Cardiac septum (tissue), 1 donor: Measurements from ENCODE around the gene ARRDC4. TPM values are rescaled to one million over a fixed set of nuclear protein-coding genes. Genes with fewer than 3 reads are reported as not detected.
"Not testable (repeated sequence)": the region's sequence is repeated elsewhere in the genome, so short reads cannot be mapped to it uniquely, and the experiment has no call there.

Source experiments
- DNase-seq: peaks from one replicate; pipeline ENCODE4 v3.0.0-alpha.2; 2020; ENCODE audit warnings: low spot score
- intact Hi-C: fragments of 100-400 bp; cut with DNase I; formaldehyde crosslinking; loops from one replicate; pipeline ENCODE4 v1.14.0; 2022
- total RNA-seq: library from RNA; stranded (reverse); fragmentation: NEBNext Ultra II Directional; extraction: Animal tissue kit (Norgen Biotek cat#: 25700); gene quantifications from one replicate; pipeline ENCODE4 v1.2.1, GENCODE V29; 2021
- donor health status: DM: no; HTN: no; CAD: no.

Gene ARRDC4
- total RNA-seq, 1 donor from 2014 or later: 95.1 TPM

DNA sequence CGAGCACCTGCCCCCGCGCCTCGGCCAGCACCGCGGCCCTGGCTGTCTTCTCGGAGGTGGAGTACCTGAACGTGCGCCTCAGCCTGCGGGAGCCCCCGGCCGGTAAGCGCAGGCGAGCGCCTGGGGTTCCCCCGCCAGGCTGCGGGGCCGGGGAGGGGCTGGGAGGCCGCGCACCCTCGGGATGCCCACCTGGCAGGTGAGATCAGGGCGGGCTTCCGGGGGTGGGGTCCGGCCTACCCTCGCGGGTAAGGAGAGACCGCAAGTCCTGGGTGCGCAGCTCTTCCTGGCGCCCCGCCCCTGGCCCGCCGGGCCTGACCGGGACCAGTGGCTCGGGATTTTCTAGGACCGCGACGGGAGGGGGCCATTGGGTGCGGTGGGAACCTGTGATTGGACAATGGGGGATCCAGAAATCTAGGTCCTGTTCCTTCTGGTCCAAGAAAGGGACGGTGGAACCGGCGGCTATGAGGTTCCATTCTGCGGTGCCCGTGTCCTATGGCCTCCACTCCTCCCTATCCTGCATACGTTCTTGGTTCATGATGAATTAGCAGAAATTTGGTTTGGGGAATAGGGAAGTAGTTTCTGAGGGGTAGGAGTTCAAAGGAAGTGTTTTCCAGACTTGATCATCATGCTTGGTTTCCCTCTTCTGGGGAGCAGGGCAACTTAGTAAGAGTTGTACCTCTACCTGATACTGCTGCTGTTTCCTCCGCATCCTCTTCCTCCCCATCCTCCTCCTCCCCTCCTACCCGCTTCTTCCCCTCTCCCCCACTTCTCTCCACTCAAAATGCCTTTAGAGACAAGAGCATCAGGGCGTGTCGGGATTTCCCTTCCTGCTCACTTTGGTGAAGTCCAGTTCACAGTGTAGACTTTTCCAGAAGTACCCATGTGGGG lies 808 bp downstream of the ARRDC4 start:
- intact Hi-C loops: no loop called here
- peak; percentile 77 for DNase-seq

DNA sequence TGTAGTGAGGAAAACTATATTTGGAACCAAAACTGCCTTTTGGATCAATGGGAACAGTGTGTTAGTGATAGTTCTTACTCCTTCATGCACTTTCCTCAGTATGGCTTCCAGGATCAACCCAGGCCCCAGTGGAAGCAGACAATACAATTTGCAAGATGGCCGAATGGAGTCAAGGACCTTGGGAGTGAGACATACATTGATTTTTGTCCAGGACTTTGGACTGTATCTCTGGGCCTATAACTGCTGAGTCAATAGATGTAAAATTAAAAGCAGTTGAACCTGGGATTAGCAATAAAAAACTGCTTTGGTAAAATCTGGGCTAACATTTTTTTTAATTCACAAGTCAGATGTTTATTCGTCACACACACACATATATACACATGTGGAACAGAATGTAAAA lies 1.8 kb downstream of the ARRDC4 start:
- intact Hi-C loops: no loop called here
- no peak for DNase-seq

DNA sequence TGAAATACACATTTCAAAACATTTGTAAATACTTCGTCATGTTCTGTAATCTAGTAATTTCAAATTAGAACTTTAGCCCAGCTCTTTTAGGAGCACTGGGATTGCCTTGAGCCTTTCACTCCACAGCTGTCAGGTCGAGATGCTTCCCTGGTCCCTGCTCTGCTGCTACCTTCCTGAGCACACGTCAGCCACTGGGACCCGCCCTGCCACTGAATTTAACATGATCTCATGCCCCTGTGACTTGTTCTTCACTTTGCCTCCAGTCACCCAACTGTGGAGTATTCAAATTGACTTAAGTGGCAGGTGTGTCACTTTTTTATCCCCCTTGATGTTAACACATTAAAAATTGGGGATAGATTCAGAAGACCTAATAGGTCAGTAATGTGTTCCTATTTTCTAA lies 3.3 kb downstream of the ARRDC4 start:
- intact Hi-C loops: no loop called here

DNA sequence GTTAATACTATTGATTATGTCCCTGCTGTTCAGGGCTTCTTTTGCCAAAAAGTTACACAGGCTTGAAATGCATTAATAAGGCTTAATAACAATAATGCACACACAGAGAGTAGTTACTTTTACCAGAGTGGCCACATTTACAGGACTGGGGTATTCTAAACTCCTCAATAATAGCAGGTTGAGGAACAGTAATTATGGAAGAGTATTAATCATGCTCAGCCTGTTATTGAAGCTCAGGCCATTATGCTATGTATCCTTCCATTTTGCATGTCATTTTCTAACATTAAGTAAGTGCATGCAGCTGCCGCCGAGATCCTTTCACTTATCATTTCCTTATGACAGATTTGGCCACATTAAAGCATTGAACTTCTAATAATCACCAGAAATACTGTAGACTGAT lies 5.7 kb downstream of the ARRDC4 start:
- intact Hi-C loops: no loop called here
- DNase-seq: no peak

More for the DNA sequence above, 3.3 kb downstream of the ARRDC4 start:
- DNase-seq: no peak

DNA sequence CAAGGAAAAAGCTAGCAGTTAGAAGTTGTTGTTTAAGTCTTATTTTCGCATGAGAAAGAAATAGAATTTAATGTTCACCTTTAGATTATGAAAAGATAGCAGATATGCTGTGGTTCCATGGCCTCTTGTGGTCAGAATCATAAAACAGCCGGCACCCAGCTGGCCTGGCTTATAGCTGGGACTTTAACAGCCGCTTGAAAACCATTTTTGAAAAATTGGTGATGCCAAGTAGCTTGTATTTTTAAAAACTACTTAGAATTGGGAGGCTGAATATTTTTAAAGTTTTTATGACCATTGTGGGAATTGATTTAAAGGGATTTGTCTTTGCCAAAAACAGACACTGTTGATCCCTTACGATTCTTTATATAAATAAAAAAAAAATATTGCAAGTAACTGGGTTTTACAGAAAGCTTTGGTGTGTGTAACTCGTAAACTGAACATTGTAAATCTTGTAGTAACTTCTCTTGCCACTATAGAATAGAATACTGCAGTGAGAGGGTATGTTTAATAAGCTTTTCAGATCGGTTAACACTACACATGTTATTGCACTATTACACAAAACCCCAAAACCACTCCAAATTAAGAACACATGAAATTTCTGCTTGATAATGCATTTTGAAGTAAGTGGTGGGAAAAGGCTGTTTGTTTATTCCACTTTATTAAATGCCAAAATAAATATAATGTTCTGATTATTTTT lies 6.6 kb downstream of the ARRDC4 start:
- intact Hi-C loops: no loop called here
- DNase-seq: no peak

DNA sequence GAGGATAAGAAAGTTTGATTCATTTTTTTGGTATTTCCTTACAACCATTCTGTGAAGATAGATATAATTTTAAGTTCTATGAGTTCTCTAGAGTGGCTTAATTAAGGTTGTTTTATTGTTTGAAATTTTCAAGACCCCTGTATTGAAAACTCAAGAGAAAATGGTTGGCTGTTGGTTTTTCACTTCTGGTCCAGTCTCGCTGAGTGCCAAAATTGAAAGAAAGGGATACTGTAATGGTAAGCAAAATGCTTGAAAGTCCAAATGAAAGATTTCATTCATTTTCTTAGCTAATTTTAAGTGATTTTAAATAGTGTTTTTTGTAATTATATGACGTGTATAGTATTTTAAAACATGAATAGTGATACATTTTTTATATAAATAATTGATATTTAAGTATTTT lies 7.4 kb downstream of the ARRDC4 start:
- intact Hi-C loops: no loop called here
- DNase-seq: no peak

DNA sequence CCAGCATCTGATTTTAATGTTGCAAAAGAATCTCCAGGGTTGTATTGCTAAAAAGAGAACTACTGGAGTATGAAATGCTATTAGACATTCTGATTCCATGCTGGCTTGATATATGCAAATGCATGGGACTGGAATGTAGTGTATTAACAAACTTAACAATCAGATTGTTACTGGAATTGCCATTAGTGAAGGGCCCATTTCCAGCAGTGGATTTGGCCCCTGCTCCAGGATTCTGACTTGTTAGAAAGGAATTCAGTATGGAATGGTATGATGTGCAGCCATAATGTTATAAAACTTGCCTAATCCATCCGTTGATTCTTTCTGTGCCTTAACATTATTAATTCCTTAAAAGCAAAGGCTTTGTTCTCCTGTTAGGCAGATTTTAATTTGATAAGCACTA lies 7.9 kb downstream of the ARRDC4 start:
- intact Hi-C loops: no loop called here
- no peak for DNase-seq

DNA sequence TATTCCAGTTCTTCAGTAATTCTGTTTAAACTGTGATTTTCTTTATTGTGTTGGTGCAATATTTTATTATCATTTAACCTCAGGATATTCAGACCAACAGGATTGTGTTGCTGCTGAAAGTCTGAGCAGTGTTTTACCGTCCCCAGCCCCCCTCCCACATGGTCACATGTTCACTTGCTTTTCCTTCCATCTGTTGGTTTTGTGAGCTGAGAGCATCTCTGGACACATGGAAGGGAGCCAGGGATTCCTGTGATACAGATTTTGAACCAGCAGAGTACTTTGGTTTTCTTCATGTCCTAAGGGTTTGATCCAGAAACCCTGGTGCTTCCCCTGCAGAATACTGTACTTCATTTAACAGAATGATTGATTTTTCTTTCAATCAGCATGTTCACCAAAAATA lies 11.9 kb downstream of the ARRDC4 start:
- DNase-seq: no peak
- intact Hi-C loops: no loop called here

DNA sequence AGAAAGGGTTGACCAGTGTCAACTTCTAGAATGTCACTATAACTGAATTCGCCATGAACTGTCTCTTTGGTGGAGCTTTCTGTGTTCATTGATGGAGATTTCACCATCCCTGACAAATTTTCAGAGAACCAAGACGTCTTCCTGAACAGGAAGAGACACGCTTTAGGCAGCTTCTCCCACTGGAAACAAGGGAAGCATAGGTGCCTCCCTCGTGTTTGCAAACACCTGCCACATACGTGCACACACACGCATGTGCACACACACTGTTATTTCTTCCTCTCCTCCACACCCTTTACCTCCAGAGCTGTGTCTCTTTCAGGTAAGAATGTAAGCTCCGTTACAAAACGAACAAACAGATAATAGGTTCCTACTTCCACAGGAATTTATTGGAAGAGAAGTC lies 15.6 kb downstream of the ARRDC4 start:
- intact Hi-C loops: no loop called here
- DNase-seq: no peak

DNA sequence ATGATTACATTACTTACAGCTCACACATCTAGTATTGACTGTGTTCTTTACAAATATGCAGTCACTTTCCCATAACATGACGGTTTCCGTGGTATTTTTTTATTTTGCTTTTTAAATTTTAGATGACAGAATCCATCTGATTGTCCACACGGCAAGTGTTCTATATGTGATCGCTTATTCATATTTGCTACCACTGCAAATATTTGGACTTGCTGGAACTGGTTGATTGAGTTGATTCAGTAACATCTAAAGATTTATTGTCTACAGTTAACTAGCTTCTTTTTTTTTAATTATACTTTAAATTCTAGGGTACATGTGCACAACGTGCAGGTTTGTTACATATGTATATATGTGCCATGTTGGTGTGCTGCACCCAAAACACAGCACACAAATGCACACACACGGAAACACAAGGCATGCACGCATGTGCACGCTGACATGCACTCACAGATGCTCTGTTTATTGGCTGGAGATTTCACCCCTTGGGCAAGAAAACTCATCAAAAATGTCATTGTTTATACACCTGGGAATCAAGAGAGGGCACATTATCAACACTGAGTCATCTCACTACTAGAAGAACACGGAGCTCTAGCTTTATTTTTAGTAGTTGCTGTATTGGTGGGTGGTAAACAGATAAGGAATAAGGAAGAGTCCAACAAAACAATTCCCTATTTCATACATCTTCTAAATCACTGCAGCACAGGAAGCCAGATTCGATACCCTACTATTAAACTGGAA lies 16.4 kb downstream of the ARRDC4 start:
- DNase-seq: no peak

DNA sequence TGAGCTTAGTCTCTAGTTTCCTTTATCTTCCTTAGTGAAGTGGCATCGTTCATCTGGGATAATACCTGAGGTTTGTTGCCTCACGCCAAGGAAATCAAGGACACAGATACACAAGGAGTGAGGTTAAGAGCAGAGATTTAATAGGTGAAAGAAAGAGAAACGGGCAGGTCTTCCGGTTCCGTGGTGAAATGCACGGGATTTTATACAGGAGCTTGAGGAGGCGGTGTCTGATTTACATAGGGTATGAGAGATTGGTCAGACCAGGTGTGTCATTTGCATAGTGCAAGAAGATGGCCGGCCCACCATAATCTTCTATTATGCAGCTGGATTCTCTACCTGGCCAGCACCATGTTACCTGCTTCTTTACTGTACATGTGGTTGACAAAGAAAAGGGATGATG lies 17.2 kb downstream of the ARRDC4 start:
- no peak for DNase-seq
- intact Hi-C loops: no loop called here

More for the DNA sequence above, 16.4 kb downstream of the ARRDC4 start:
- intact Hi-C loops: no loop called here

DNA sequence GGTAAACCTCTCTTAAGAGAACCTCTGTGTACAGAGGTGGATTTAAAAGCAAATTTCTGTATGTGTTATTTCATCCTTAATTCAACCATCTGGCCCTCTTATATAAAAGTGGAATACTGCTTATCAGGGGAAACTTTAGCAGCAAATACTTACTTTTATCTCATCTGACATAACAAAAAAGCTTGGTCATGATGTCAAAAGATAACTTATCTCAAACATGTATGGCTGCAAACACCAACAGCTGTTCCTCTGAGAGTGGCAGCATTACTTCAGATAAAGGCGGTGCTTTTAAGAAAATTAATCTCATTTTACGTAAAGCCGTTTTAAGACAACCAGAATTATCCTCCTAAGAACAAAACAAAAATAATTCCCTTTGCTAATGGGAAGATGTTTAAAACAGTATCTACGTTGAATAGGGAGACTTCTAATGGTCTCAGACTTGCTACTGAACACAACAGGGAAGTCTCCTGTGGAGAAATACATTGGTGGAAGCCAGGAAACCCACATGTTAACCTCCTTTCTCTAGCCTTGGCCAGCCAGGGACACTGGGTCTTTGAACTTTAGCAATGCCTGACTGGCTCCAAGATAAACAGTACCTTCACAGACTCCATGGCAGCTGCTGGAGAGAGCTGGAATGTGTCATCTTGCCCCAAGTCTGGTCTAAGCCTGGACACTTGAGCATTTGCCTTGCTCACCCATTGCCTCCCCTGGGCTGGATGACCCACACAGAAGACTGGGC lies 18.1 kb downstream of the ARRDC4 start:
- no peak for DNase-seq
- intact Hi-C loops: no loop called here

DNA sequence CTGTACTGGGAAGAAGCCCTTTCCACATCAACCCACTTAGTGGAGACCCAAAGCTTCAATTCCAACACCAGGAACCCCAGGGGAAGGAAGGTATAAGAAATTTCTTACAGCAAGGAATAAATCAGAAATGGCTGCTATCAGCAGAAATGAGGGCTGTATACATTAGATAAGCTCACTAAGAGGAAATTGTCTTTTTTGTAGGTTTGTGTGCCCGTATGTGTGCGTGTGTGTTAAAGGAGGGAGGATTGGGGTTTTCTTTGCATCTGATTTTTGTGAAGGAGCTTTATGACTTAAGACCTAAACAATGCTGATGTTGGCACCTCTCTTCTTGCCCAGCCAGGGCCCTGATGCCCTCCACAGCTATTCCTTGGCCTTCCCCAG lies 18.6 kb downstream of the ARRDC4 start:
- no peak for DNase-seq
- intact Hi-C loops: no loop called here

DNA sequence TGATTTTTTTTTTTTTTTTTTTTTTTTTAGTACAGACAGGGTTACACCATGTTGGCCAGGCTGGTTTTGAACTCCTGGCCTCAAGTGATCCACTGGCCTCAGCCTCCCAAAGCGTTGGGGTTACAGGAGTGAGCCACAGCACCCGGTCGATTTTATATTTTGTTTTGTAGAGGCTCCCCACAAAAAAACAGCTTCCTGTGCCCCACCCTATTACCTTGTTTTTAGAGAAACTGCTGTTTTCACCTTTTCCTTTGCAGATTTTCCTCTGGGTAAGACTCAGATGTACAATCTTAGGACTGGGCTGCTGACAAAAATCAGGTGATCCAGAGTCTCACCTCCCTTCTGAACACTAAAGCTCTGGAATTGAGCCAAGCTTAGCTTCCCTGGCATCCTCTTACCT lies 20.6 kb downstream of the ARRDC4 start:
- intact Hi-C loops: no loop called here
- DNase-seq: no peak

DNA sequence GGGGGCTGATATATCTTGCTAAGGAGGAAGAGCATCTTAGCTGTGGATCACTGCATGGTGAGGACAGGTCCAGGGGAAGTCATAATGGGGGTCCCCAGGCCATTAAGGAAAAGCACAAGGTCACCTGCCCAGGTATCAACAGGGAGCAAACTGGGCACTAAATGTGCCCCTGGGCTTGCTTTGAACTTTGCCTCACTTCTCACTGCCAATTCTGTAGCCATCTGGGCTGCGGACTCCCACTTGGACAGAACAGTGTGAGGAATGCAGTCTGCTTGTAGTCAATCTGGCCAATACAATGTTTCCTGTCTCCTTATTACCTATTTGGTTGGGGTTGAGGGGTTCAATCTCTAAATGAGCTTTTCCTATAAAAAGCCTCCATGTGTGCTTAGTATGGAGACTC lies 21.3 kb downstream of the ARRDC4 start:
- DNase-seq: no peak
- intact Hi-C loops: no loop called here

DNA sequence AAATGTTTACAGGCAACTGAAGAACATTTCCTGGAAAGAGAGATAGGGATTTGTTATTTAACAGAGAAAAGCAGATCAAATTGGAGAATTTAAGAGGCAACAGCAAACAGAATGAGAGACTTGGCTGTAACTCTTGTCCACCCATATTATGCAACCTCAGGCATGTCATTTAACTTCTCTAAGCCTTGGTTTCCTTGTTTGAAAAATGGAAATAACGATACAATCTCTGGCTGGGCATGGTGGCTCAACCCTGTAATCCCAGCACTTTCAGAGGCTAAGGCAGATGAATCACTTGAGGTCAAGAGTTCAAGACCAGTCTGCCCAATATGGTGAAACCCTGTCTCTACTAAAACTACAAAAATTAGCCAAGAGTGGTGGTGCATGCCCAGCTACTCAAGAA lies 23.7 kb downstream of the ARRDC4 start:
- no peak for DNase-seq
- intact Hi-C loops: no loop called here

DNA sequence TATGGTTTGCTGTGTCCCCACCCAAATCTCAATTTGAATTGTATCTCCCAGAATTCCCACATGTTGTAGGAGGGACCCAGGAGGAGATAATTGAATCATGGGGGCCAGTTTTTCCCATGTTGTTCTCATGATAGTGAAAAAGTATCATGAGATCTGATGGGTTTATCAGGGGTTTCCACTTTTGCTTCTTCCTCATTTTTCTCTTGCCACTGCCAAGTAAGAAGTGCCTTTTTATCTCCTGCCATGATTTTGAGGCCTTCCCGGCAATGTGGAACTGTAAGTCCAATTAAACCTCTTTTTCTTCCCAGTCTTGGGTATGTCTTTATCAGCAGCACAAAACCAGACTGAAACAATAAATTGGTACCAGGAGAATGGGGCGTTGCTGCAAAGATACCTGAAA lies 25.5 kb downstream of the ARRDC4 start:
- intact Hi-C loops, DNase-seq: not testable (repeated sequence)

DNA sequence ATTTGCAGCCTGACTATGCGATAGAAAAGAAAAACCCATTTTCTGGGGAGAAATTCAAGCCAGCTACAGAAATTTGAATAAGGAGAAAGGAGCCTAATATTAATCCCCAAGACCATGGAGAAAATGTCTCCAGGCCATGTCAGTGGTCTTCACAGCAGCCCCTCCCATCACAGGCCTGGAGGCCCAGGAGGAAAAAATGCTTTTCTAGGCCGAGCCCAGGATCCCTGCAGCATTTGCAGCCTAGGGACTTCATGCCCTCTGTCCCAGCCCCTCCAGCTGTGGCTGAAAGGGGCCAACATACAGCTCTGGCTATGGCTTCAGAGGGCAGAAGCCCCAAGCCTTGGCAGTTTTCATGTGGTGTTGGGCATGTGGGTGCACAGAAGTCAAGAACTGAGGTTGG lies 26.3 kb downstream of the ARRDC4 start:
- intact Hi-C loops: no loop called here
- DNase-seq: no peak

DNA sequence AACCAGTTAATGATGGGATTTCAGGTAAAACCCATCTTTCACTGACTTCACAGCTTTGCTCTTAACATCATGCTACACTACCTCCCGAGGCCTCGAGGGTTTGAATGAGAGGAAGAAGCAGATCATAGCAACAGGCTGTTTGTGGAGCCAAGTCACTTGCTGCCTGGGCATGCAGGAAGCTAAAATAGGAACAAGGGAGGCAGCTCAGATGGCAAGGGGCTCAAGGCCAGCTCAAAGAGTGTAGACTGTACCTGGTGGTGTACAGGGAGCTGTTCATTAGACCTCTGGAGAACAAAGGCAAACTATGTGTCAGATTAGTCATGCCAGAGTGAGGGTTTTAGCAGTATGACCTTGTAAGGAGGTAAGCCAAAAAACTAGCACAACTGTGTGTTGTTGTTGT lies 28.8 kb downstream of the ARRDC4 start:
- intact Hi-C loops: no loop called here
- no peak for DNase-seq

DNA sequence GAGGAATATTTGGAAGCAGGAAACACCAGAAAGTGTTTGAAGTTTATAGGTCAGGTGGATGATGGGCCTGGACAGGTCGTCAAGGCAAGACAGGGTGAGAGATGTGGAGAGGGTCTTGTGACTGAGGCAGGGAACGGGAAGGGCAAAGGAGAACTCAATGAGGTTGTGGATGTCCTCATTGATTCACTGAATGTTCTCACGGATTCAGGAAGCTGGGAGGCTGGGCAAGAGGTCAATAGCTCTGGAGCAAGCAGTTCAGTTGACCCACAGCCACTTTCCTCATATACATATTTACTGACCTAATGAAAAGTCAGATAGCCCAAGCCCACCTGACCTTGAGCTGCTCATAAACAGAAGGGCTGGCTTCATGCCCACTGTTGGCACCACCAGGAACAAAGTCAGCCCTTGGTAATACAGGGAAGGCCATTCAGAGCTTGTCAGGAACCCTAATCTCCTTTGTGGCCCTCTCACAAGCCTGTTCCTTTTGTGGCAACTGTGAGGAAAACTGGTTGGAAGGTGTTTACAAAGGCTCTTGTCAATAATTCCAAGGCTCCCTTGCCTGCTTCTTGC lies 31.6 kb downstream of the ARRDC4 start:
- intact Hi-C loops: no loop called here

More for the DNA sequence above, 31.6 kb downstream of the ARRDC4 start:
- DNase-seq: no peak
